ENCODE data around the gene GPER1.
"Not testable (repeated sequence)": the region's sequence is repeated elsewhere in the genome, so short reads cannot be mapped to it uniquely, and the experiment has no call there.

Gene GPER1

DNA sequence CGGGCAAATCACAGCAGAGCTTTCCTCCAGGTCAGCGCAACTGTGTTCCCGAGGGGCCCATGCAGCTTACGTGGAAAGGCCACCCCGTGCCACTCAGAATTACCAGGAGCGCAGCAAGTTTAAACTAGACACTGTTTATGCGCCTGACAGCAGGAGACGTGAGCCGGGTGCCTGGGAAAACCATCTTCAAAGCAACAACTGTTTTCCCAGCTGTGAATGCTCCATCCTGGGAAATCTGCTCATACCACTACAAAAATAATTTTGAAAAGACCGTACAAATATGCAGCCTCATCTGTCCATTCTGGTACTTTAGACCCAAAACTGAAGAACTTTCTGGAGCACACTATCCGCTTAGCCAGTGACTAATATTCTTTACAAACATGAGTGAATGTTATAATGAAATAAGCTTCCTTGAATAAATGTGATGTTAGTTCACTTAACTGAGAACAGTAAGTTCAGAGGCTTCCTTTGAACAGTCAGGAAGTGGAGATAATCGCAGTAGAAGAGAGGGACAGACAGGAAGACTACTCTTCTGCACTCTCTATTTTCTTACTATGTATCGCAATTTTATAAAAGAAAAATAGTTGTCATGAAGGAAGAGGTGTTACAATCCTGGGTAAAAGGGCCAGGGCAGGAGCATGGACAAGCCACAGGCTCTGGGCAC is 16.7 kb downstream of the GPER1 start:
- no peak for DNase-seq

DNA sequence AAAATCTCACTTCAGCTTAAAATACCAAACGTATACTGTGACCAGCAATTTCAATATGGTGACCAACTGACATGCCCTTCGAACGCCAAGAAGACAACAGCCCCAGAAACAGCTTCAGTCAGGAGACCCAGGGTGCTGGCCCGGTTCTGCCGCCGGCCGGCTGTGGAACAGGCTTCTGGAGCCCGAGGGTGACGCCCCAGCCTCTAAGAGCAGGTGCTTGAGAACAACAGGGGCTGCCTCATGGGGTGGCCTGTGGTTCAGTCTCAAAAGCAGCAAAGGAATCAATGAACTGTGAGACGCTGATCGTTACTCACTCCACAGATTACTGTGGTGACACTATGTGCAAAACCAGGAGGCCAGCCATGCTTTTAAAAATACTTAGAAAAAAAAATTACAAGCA is 17.3 kb downstream of the GPER1 start:
- DNase-seq: no peak

DNA sequence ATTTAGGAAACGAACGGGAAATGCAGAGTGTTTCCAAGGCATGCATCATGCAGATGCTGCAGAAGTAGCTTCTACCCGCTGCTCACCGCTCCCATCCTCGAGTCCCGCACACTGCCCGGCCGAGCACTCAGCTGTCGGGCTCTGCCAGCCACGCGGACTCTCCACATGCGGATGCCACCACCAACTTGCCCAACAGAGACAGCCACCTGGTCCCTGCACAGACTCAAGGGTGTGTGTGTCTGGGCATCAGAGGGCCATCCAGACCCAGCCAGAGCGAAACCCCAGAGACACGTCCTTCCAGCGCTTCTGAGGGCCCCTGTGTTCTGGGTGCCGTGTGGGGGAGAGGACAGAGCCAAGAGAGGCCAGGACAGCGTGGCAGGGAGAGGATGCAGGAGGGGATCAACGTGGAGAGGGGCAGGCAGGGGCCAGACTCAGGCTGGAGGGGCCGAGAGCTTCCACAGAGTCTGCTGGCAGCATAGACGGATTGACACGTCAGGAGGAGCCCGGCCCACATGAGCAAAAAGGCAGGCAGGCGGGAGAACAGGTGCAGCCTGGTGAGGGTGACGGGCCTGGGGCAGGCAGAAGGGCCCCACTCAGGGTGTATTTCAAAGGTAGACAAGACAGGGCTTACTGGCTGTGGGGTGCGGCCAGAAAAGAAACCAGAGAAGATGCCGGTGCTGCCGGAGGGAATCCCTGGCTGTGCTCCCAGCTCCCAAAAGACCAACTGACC is 18.3 kb downstream of the GPER1 start:
- DNase-seq: no peak

DNA sequence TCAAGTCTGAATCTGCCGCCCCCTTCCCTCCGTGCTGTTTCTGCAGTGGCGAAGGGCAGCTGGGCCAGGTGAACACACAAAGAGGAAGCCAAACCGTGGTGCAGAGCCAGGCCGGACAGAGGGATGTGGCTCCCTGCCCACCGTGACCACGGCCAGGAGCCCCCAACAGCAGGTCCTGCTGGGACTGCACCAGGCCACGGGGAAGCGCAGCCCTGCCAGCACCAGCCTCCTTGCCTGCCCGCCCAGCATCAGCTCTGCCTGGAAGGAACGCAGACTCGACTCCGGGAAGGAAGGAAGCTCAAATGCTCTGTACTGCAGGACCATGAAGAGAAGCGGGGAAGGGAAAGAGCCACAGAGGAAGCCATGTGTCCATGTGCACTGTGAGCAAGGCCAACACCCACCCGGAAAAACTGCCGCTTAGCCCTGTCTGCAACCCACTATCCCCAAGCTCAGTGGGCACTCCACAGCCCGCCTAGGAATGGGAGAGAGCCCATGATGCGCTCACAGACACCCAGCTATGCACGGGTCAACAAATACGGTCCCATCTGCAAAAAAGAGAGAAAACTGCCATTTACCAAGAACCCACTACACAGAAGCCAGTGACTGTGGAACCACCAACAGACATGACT is 19.0 kb downstream of the GPER1 start:
- no peak for DNase-seq

DNA sequence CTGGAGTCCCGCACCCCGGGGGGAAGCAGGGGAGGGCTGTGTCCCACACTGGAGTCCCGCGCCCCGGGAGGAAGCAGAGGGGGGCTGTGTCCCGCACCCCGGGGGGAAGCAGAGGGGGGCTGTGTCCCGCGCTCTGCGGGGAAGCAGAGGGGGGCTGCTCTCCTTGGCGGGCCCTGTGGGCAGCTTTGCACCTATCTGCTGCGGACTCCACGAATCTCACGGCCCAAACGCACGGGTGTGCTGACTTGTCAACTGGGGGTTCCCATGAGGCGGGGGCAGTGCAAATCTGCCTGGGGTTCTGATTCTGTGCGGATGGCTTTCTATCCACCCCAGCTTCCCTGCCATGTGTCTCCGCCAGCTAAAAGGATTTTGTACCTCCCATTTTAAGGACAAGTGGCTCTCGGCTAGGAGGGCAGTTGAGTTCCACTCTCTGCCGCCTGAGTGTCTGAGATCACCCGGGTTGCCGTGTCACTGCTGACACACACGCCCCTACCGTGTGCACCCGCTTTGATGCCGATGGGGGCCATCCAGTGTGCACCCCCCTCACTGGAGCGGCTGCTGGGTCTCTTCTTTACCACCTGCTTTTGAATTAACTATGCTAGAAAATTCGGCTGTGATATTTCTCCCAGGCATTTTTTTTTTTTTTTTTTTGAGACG is 20.5 kb downstream of the GPER1 start:
- no peak for DNase-seq

DNA sequence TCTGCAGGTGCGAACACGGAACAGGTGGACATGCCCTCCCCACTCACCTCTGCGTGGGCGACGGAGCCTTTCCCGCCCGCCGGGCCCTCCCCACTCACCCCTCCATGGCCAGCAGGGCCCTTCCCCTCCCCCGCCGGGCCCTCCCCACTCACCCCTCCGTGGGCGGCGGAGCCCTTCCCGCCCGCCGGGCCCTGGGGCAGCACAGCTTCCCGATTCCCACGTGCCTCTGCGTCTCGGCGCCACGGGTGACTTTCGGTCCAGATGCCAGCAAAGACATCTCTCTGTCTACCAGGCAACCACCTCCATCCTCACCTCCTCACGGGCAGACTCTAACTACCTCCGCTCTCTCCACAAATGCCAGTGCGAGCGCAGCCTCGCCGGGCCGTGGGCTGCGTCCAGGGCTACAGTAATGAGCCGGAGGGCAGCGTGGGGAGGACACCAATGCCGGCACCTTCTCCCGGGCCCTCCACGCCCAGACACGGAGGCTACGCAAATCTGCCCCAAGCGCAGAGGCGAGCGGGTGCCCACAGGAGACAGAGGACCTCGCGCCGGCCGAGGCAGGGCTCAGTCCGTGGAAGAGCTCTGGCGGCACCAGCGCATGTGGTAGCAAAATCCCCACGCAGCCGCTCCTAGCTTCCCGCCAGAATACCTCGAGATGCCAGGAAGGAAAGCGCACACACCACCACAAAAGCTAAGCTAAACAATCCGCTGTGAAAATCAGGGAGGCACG is 21.8 kb downstream of the GPER1 start:
- no peak for DNase-seq

DNA sequence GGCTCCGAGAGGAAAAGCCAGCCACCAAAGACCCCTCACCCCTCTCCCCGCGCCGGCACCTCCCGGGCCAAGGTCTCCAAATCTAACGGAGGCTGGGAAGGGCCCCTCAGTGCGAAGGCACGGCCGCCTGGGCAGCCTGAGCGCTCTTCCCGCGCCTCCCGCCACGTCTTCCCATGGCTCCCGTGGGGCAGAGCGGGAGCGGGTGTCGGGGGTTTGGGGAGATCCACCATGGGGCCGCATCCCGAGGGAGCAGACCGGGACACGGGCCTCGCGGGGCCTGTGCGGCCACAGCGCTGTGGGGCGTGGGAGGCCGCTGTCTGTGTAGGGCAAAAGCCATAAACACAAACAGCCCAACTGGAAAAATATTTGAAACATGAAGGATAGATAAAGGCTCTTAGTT is 22.4 kb downstream of the GPER1 start:
- DNase-seq: no peak

DNA sequence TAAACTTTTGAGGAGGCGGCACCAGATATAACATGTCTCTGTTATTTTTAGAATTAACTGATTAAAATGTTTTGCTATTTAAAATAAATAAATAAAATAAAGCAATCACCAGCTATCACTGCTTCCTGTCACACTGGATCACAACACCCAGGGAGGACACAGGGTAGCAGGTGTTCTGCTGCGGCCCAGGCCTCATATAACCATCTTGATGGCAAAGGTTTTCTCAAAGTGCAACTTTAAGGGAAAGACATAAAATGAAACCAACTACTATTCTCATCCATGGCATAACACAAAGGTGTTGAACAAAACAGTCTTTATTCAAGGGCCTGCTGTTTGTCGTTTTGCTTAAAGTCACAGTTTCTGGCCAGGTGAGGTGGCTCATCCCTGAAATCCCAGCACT is 23.2 kb downstream of the GPER1 start:
- DNase-seq: no peak

DNA sequence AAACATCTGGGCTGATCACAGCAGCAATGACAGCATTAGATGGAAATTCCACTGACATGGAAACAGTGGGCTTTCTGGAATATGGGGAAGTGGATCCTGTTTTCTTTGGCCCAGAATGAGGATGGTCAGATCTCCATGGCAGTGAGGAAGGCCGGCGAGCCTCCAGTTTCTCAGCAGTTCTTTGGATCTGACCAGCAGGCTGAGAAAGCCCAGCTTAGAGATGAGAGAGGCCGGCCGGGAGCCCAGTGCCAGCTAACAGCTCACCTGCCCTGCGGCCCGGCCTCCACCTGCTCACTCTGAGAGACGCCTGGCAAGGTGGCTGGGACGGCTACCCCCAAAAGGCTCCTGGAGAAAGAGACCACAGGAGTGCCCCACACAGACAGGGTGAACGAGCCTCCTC is 24.2 kb downstream of the GPER1 start:
- no peak for DNase-seq

DNA sequence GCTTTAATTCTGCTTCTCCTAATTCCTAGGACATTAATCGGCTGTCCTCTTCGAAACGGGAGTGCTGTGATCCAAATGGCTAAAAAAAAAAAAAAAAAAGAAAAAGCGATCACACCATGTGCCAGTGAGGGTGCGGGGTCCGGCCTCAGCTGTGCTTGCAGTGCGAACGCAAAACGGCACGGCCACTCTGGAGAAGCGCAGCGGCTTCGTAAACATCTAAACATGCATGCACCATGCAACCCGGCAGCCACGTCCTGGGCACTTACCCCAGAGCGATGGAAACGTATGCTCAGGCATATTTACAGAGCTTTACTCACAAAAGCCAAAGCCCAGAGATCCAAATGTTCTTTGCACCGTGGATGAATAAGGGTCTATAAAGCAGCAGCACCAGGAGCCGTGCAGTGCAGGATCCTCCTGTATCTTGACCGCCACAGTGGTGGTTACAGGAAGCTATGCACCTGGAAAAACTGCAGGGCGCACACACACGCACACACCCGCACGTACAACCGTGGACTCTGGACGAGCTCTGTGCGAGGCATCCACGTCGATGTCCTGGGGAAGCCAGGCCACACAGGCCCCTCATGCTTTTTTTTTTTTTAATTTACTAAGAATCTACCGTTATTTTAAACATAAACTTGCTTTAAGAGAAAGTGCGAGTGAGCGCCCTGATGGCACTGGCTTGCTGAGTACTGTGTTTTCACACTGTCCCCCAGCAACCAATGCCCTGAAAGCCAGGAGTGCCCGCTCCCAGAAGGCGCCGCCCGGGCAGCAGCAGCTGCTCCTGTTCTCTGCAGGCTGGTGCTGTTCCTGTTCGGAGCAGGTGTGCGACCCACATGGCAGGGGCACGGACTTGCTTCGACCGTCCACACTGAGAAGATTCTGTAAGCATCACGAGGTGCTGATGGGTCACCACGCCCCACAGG is 25.0 kb downstream of the GPER1 start:
- DNase-seq: no peak

DNA sequence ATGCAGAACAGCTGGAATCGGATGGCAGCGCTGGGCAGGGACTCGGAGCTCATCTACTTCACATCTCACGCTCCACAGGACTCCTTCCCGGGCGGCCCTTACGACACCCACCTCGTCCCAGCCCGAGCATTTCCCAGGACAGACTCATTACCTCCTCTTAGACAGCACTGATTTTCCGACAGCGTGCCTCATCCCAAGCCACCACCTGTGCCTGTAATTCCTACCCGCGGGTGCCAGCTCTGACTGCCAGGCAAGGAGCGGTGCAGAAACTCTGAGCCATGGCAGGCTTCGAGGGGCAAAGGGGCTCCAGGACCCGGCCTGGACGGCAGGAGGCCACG is 25.6 kb downstream of the GPER1 start:
- DNase-seq: no peak

DNA sequence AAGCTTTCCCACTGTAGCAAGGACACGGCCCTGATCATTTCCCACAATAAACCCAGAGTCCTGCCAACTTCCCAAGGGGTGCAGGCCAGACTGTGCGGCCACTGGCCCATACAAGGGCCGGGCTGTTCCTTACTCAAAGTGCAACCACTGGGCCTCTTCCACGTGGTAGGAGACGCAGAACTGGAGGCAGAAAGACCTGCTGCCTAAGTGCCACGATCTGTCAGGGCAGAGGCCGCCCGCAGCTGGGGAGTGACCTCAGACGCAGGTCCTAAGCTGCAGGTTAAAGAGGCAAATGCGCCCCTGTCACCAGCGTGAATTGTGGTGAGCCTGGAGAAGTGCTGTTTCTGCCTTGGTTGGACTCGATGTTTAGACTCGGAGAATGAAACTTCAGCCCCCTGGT is 26.2 kb downstream of the GPER1 start:
- no peak for DNase-seq

DNA sequence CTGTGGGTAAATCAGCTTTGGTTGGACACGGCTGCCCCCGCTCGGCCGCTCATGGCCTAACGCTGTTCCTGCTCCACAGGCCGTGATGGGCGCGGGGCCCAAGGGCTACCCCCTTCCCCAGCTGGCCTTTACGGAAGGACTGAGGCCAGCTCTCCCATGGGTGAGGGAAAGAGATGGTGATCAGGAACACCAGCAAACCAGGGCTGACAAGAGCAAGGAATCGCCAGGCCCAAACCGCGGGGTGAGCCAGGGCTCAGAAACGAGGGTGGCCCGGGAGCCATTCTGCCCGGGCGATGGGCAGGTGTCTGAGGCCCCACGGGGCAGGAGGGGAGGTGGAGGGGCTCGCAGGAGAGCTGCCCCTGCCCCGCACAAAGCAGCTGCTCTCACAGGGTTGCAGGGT is 26.6 kb downstream of the GPER1 start:
- DNase-seq: no peak

DNA sequence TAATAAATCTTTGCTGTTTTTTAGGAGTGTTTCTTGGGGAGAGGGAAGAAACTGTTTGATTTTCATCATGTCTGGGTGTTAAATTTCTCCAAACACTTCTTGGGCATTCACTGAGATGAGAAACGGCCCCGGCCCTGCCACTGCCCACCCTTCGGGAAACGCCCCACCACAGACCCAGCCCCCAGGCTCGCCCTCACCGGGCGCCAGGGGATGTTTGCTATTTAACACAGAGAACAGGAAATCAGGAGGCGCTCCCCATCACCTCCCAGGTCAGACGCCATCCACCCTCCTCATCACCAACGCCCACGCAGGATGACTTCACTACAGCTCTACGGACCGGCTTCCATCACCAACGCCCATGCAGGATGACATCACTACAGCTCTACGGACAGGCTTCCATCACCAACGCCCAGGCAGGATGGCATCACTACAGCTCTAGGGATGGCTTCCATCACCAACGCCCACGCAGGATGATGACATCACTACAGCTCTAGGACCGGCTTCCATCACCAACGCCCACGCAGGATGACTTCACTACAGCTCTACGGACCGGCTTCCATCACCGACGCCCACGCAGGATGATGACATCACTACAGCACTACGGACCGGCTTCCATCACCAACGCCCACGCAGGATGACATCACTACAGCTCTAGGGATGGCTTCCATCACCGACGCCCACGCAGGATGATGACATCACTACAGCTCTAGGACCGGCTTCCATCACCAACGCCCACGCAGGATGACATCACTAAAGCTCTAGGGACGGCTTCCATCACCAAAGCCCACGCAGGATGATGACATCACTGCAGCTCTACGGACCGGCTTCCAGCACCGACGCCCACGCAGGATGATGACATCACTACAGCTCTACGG is 27.5 kb downstream of the GPER1 start:
- not testable (repeated sequence) for DNase-seq

DNA sequence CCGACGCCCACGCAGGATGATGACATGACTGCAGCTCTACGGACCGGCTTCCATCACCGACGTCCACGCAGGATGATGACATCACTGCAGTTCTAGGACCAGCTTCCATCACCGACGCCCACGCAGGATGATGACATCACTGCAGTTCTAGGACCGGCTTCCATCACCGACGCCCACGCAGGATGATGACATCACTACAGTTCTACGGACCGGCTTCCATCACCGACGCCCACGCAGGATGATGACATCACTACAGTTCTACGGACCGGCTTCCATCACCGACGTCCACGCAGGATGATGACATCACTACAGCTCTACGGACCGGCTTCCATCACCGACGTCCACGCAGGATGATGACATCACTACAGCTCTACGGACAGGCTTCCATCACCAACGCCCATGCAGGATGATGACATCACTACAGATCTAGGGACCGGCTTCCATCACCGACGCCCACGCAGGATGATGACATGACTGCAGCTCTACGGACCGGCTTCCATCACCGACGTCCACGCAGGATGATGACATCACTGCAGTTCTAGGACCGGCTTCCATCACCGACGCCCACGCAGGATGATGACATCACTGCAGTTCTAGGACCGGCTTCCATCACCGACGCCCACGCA is 28.6 kb downstream of the GPER1 start:
- DNase-seq: not testable (repeated sequence)

DNA sequence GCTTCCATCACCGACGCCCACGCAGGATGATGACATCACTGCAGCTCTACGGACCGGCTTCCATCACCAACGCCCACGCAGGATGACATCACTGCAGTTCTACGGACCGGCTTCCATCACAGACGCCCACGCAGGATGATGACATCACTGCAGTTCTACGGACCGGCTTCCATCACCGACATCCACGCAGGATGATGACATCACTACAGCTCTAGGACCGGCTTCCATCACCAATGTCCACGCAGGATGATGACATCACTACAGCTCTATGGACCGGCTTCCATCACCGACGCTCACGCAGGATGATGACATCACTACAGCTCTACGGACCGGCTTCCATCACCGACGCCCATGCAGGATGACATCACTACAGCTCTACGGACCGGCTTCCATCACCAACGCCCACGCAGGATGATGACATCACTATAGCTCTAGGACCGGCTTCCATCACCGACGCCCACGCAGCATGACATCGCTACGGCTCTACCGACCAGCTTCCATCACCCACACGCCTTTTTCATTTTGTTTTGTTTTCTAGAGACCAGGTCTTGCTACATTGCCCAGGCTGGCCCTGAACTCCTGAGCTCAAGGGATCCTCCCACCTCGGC is 29.5 kb downstream of the GPER1 start:
- no peak for DNase-seq

DNA sequence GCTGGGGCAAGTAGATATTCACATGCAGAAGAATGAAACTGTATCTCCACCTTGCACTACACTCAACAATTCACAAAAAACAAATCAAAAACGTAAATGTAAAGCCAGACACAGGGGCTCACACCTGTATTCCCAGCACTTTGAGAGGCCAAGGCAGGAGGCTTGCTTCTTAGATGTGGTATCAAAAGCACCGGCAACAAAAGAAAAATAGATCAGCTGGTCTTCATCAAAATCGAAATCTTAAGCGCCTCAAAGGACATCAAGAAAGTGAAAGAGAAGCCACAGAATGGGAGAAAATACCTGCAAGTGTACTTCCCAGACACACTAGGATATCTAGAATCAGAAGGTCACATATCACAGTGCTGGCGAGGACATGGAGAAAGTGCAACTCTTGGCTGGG is 31.3 kb downstream of the GPER1 start:
- no peak for DNase-seq

DNA sequence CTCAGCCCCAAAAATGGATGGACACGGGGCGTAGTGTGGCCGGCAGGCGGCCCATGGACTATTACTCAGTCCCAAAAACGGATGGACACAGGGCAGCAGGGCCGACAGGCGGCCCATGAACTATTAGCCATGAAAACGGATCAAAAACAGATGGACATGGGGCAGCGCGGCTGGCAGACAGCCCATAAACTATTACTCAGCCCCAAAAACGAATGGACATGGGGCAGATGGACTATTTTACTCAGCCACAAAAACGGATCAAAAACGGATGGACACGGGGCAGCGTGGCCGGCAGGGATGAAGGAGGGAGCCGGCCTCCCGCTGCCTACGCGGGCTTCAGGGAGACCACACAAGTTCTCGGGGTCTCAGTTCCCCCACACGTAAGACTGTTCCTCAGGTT is 32.9 kb downstream of the GPER1 start:
- DNase-seq: no peak

DNA sequence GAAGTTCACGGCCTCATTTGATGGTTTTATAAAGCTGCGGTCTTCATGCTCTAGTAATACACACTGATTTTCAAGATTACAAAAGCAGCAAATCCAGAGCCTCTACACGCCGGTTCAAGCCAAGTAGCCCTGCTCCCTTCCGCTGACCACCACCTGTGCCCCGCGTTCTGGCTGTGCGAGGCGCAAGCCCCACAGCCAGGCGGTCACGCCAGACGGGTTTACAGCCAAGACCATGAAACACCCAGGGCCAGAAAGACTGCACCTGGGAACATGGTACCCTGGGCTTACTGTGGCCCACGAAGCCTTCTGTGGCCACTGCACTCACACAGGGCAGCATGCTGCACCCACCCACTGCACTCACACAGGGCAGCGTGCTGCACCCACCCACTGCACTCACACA is 33.6 kb downstream of the GPER1 start:
- DNase-seq: no peak
